ENCODE measurements around the gene KIRREL1. TPM values are rescaled to one million over a fixed set of nuclear protein-coding genes. Genes with fewer than 3 reads are reported as not detected.
A peak's percentile ranks its signal among the peaks of the same experiment; 100 is the strongest.

The KIRREL1 gene
- total RNA-seq, 1 experiment from 2014 or later = 211 TPM

- Histone ChIP-seq H3K9me3 (ENCODE audit: low read depth, low read length, poor library complexity, severe bottlenecking) (no peaks in the 10 kb centered on the region), H3K27ac (ENCODE audit: low read depth, low read length, poor library complexity, severe bottlenecking) (no peak overlapping the region), H3K27me3 (replicated peaks; ENCODE audit: insufficient read depth, low read depth, low read length, poor library complexity) (no peaks in the 10 kb centered on the region), H3K36me3 (ENCODE audit: insufficient read depth, low read length, poor library complexity, severe bottlenecking) (no peaks in the 10 kb centered on the region), H3K4me3 (ENCODE audit: low read depth, low read length, poor library complexity, severe bottlenecking) (peak overlapping the region; percentile 36), H3K4me1 (ENCODE audit: insufficient read depth, low read length, poor library complexity, severe bottlenecking) (peaks cover 3% of the 10 kb centered on the region)
- no peak for DNase-seq (ENCODE audit: low spot score)
- no peak for TF ChIP-seq EZH2 (IDR thresholded peaks at IDR 0.05; ENCODE audit: borderline replicate concordance, low read depth, low read length, poor library complexity, severe bottlenecking)
- no peak for TF ChIP-seq CTCF (conservative IDR thresholded peaks at IDR 0.05; ENCODE audit: low read depth, low read length)
- TSS peak; percentile 81 for BruUV-seq (replicated peaks)
- intact Hi-C loops (cut with micrococcal nuclease; ENCODE audit: unreplicated experiment) = no loop called here
- POLR2A ChIA-PET (ENCODE audit: low non-redundant PET) = interaction anchor here (0.5 to 0.6 kb wide), 2 partner anchors 24 to 32 kb away, joined by 4 to 8 read pairs; no protein-coding TSS in a partner anchor
- CTCF ChIA-PET = no interaction called here
Measured at GRCh38 chr1:158149175-158149574, 155.7 kb downstream of the KIRREL1 start.

Other genes with a start within 250 kb of the KIRREL1 start
- gene FCRL2, start 216.5 kb upstream of the KIRREL1 start, total RNA-seq (2021) = not detected in 2 replicates
- not detected in 2 replicates for gene FCRL1, start 173.5 kb upstream of the KIRREL1 start, total RNA-seq (2021)
- not detected in 2 replicates for gene CD5L, start 151.8 kb upstream of the KIRREL1 start, total RNA-seq (2021)
- gene CD1D, start 187.2 kb downstream of the KIRREL1 start, total RNA-seq (2021) = 0.79 and 1.3 TPM in 2 replicates